AG08396 (cell line): ENCODE data around the gene WDR27.
"Not testable (repeated sequence)": the region's sequence is repeated elsewhere in the genome, so short reads cannot be mapped to it uniquely, and the experiment has no call there.

Source experiments
- DNase-seq: peaks from one replicate; pipeline ENCODE4 v3.0.0; 2012; ENCODE audit warnings: low spot score, mixed read lengths

Gene WDR27

DNA sequence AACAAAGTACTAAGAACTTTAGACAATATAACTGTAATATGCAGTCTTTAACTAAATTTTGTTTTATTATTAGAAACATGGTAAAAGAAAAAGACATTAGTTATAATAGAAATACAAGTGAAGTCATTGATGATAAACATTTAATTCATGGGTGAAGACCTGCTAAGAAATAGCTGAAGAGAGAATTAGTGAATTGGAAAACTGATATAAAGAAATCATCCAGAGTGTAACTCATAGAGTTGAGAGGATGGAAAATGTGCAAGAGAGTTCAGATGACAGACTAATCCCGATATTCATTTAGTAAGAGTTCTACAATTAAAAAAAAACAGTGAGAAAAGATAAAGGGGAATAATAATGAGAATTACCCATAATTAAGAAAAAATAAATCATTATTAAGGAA is 227.5 kb downstream of the WDR27 start:
- DNase-seq, result no peak

GRCh38 chr6:169473663-169474062 is 228.2 kb downstream of the WDR27 start:
- no peak for DNase-seq

GRCh38 chr6:169472786-169473416 is 228.9 kb downstream of the WDR27 start:
- DNase-seq, result no peak

- no peak for DNase-seq
These were observed 231.0 kb downstream of the WDR27 start for GRCh38 chr6:169470790-169471189.

DNA sequence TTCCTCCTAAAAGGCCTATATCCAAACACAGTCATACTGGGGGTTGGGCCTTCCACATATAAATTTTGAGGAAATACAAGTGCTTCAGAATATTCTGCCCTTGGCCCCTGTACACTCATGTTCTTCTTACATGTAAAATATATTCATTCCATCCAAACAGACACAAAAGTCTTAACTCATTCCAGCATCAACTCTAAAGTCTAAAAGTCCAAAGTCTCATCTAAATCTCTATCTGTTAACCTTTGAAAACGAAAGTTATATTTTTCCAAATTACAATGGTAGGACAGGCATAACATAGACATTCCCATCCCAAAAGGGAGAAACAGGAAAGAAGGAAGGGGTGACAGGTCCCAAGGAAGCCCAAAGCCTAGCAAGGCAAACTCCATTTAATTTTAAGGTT is 232.8 kb downstream of the WDR27 start:
- DNase-seq, result no peak

- DNase-seq, result not testable (repeated sequence)
These were observed 234.1 kb downstream of the WDR27 start for GRCh38 chr6:169467755-169468154.

- DNase-seq, result not testable (repeated sequence)
These were observed 235.6 kb downstream of the WDR27 start for GRCh38 chr6:169466256-169466655.

GRCh38 chr6:169457762-169458161 is 244.1 kb downstream of the WDR27 start:
- DNase-seq, result no peak

GRCh38 chr6:169456840-169457239 is 245.0 kb downstream of the WDR27 start:
- DNase-seq, result no peak

DNA sequence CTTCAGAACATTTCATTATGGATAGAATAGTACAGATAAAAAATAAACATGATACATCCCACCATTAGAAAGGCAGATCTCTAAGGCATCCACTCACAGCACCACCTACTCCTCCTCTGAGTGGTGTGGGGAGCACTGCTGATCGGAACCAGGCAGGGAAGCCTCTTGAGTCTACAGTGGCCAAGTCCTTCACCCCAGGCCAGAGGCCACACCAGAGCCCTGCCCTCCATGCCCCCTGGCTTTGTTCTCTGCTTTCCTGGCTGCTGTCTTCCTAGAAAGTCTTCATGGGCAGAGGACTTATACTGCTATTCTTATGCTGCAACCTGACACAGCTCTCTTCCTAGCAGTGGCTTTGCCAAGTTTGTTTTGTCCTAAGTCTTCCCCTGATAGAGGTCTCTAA is 246.4 kb downstream of the WDR27 start:
- no peak for DNase-seq

GRCh38 chr6:169454872-169455204 is 247.0 kb downstream of the WDR27 start:
- no peak for DNase-seq

DNA sequence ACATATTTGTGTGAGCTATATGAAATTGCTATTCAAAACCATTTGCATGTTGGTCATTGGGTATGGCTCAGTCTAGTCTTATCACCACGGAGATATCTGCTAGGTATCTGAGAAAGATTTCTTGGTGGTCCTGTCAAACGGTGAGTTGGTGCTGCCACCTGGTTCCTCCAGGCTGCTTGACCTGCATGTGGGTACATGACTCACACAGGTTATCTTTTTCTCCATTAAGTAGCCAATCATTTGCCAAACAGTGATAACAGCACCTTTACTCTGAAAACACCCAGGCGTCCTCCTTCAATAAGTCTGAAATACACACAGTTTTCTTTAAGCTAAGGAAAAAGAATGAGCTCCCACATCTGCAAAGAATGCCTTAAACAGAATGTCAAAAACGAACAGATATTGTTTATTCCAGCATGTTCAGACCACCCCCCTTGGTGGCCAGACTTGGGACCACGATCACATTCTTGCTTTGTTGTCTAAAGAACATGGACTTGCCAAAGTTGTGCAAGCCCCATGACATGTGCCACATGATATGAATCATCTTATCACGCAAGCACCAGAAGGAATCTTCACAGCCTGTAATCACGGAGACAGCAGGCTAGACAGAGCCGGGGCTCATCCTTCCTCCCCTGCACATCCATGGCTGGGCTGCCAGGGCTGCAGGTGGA is 247.5 kb downstream of the WDR27 start:
- DNase-seq, result peak; percentile 67

- DNase-seq, result no peak
These were observed 248.8 kb downstream of the WDR27 start for GRCh38 chr6:169452869-169453620.

GRCh38 chr6:169452117-169452868 is 249.5 kb downstream of the WDR27 start:
- DNase-seq, result peak; percentile 89

GRCh38 chr6:169451065-169451838 is 250.6 kb downstream of the WDR27 start:
- no peak for DNase-seq

DNA sequence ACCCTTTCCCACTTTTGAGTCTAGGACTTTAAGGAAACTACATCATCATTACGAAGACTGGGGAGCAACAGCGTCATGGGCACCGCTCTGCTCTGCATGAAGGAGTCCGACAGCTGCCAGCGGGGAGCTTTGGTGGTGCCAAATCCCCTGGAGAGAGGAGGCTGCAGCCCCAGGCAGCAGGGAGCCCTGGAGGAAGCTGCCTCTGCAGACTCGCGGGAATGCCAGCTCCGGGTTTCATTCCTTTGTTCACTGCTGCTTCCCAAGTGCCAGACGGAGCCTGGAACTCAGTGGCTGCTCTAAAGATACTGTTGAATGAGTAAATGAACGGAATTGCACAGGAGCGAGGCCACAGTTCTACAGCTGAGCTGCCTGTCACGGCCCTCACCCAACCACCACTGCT is 251.7 kb downstream of the WDR27 start:
- no peak for DNase-seq

GRCh38 chr6:169449221-169449620 is 252.6 kb downstream of the WDR27 start:
- DNase-seq, result no peak

DNA sequence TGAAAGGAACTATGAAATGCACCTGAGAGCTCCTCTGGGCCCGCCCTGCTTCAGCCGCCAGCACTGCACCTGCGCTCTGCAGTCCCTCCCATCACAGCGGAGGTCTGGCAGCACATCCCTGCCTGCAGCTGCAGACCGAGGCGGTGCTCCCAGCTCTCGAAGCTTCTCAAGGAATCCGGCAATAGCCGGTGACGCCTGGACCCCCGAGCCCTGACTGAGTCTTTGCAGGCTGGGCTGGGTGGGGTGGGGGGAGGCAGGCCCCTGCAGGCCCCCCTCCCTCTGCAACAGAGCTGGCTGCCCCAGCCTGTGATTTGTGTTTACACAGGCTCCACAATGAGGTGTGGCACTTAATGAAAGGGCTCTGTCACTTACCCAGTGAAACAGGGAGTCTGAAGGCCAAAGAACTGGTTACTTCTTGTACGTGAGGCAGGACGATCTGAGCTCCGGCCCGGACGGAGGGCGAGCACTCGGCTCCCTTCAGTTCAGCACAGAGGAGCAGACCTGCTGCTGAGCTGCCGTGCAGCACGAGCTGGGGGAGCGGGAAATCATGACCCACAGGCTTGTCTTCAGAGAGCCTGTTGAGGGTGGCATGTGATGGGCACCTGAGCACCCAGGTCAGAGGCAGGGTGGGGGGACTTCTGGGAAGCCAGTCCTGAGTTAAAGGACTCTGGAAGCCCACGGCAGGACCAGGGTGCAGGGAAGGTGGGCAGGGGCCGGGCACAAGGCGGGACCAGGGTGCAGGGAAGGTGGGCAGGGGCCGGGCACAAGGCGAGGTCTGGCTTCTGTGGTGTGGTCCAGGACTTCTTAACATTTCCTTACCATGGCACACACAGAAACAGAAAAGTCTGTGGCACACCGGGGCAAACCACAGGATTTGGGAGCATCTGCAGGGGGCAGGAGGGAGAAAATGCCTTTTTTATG is 255.9 kb downstream of the WDR27 start:
- DNase-seq, result no peak

GRCh38 chr6:169445227-169445626 is 256.6 kb downstream of the WDR27 start:
- DNase-seq, result no peak

GRCh38 chr6:169441292-169441691 is 260.5 kb downstream of the WDR27 start:
- no peak for DNase-seq

DNA sequence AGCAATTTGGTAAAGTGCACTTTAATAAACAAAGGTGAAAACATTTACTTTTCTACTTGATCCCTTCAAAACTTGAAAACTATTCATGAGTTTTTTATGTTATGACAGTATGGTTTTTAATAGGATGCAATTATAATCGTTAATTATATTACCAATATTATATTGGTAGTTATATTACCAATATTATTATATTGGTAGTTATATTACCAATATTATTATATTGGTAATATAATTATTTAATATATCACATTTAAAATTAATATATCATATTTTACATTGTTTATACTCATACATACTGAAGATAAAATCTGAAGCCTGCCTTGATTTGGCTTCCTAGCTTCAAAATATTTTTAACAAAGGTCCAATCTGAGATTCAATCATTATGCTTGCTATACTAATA is 262.1 kb downstream of the WDR27 start:
- DNase-seq, result no peak
